Esophagus squamous epithelium (tissue), 4 donors: Measurements from ENCODE around the gene FNDC3B.

Experiments
- POLR2A ChIP-seq, 4 donors: fragments of 450-650 bp; IDR thresholded peaks; one replicate each; pipeline ENCODE4 v1.6.1; 2017; ENCODE audit warnings: antibody characterized with exemption in 4 of 4, mild to moderate bottlenecking in 4 of 4, moderate library complexity in 3 of 4
- TF ChIP-seq, protein P1 (sequence below), 6 experiments: fragments of 450-650 bp in 4 of 6; fragments of 200-600 bp in 2 of 6; sonication (generic) in 2 of 6; IDR thresholded peaks; one replicate each; pipeline ENCODE4 v1.5.1; 2016 to 2019; ENCODE audit warnings: antibody characterized with exemption in 6 of 6, mild to moderate bottlenecking in 4 of 6, moderate library complexity in 4 of 6

DNA sequence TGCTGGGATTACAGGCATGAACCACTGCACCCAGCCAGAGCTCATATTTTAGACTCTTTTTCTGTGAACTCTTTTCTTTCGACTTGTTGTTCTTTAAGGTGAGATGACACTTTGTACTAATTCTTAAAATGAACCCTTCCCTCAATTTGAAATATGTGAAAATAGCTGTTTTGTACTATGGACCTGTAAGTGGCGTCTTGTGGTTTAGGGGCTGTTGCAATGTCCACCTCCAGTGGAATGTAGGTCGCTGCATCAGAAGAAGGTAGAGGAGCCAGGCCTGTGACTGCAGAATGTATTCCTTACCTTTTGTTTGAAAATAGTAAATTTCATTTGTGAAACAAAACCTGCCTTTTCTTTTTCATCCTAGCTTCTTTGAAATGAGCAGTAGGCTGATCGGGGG, 38.9 kb downstream of the FNDC3B start:
- no peak for TF ChIP-seq POLR2A (IDR thresholded peaks at IDR 0.05)
- TF ChIP-seq, protein P1, sequence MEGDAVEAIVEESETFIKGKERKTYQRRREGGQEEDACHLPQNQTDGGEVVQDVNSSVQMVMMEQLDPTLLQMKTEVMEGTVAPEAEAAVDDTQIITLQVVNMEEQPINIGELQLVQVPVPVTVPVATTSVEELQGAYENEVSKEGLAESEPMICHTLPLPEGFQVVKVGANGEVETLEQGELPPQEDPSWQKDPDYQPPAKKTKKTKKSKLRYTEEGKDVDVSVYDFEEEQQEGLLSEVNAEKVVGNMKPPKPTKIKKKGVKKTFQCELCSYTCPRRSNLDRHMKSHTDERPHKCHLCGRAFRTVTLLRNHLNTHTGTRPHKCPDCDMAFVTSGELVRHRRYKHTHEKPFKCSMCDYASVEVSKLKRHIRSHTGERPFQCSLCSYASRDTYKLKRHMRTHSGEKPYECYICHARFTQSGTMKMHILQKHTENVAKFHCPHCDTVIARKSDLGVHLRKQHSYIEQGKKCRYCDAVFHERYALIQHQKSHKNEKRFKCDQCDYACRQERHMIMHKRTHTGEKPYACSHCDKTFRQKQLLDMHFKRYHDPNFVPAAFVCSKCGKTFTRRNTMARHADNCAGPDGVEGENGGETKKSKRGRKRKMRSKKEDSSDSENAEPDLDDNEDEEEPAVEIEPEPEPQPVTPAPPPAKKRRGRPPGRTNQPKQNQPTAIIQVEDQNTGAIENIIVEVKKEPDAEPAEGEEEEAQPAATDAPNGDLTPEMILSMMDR (IDR thresholded peaks at IDR 0.05): no peak
